ENCODE data around the gene FSCN2.

DNA sequence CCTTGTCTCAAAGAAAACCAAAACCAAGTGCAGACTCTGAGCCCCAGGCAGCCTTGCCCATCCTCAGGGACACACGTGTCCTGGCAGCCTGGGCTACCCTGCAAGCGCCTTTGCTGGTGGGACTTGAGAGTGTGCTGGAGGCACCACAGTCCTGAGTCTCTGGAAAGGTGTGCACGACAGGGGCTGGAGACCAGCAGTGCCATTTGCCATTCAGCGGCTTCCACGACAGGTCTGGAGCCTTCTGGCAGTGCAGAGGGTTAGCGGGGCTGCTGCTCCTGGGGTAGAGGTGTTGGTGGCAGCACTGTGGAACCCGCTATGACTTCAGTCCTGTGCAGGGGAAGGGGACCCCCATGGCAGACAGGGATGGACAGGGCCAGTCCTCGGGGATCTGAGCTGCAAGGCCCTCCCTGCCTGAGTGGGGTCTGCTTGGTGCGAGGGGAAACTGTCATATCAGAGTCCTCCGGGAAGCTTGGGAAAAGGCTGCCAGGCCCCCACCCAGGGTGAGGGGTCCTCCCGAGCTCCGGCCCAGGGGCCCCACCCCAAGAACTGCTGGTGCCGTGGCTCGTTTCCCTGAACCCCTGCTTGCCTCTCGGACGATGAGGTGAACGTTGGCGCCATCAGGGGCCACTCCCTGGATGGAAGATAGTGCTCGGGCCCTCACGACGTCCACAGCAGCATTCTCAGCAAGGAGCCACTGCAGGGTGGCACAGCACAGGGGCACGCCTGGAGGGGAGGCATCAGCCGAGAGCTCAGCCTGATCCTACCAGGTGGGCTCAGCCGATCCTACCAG is 17.2 kb downstream of the FSCN2 start:
- TF ChIP-seq, protein P1, sequence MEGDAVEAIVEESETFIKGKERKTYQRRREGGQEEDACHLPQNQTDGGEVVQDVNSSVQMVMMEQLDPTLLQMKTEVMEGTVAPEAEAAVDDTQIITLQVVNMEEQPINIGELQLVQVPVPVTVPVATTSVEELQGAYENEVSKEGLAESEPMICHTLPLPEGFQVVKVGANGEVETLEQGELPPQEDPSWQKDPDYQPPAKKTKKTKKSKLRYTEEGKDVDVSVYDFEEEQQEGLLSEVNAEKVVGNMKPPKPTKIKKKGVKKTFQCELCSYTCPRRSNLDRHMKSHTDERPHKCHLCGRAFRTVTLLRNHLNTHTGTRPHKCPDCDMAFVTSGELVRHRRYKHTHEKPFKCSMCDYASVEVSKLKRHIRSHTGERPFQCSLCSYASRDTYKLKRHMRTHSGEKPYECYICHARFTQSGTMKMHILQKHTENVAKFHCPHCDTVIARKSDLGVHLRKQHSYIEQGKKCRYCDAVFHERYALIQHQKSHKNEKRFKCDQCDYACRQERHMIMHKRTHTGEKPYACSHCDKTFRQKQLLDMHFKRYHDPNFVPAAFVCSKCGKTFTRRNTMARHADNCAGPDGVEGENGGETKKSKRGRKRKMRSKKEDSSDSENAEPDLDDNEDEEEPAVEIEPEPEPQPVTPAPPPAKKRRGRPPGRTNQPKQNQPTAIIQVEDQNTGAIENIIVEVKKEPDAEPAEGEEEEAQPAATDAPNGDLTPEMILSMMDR (IDR thresholded peaks at IDR 0.05 in 2 of 3, conservative IDR thresholded peaks at IDR 0.05 in 1 of 3; ENCODE audit: control insufficient read depth in 2 of 3, extremely low read depth in 1 of 3, insufficient read depth in 1 of 3, low read depth in 3 of 3, low read length in 3 of 3), result no peak
- no peak for TF ChIP-seq CHD2 (IDR thresholded peaks at IDR 0.05; ENCODE audit: borderline replicate concordance, low read depth, low read length)
- no peak for TF ChIP-seq MXI1 (IDR thresholded peaks at IDR 0.05; ENCODE audit: low read depth, low read length)
- no peak for TF ChIP-seq FOXM1 (IDR thresholded peaks at IDR 0.05; ENCODE audit: low read depth, low read length)
- TF ChIP-seq, protein P2, sequence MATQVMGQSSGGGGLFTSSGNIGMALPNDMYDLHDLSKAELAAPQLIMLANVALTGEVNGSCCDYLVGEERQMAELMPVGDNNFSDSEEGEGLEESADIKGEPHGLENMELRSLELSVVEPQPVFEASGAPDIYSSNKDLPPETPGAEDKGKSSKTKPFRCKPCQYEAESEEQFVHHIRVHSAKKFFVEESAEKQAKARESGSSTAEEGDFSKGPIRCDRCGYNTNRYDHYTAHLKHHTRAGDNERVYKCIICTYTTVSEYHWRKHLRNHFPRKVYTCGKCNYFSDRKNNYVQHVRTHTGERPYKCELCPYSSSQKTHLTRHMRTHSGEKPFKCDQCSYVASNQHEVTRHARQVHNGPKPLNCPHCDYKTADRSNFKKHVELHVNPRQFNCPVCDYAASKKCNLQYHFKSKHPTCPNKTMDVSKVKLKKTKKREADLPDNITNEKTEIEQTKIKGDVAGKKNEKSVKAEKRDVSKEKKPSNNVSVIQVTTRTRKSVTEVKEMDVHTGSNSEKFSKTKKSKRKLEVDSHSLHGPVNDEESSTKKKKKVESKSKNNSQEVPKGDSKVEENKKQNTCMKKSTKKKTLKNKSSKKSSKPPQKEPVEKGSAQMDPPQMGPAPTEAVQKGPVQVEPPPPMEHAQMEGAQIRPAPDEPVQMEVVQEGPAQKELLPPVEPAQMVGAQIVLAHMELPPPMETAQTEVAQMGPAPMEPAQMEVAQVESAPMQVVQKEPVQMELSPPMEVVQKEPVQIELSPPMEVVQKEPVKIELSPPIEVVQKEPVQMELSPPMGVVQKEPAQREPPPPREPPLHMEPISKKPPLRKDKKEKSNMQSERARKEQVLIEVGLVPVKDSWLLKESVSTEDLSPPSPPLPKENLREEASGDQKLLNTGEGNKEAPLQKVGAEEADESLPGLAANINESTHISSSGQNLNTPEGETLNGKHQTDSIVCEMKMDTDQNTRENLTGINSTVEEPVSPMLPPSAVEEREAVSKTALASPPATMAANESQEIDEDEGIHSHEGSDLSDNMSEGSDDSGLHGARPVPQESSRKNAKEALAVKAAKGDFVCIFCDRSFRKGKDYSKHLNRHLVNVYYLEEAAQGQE (IDR thresholded peaks at IDR 0.05; ENCODE audit: low read depth, low read length), result no peak

All from GM12878 (cell line).